Measurements from ENCODE around the gene GTF2H4. TPM values are rescaled to one million over a fixed set of nuclear protein-coding genes. Genes with fewer than 3 reads are reported as not detected.

The GTF2H4 gene
- total and polyA plus RNA-seq, 2 of the 8 experiments (the other 6 are each of a cell fraction or from before 2014, with no cell fraction given) = 42.3 to 53.4 TPM

GRCh38 chr6:30932665-30933365 lies 24.8 kb downstream of the GTF2H4 start (continued):
- TF ChIP-seq RFX5 (IDR thresholded peaks at IDR 0.05; ENCODE audit: borderline replicate concordance, low read depth, low read length) (no peak), HDAC2 (IDR thresholded peaks at IDR 0.05; ENCODE audit: borderline replicate concordance in 1 of 2, low read depth in 2 of 2, low read length in 2 of 2) (no peak), NRF1 (IDR thresholded peaks at IDR 0.05; ENCODE audit: low read depth, low read length) (no peak), CTCF (IDR thresholded peaks at IDR 0.05; ENCODE audit: control extremely low read depth in 1 of 3, insufficient read depth in 1 of 3, low read depth in 1 of 3, low read length in 3 of 3) (no peak), POLR2A (IDR thresholded peaks at IDR 0.05; ENCODE audit: control extremely low read depth in 1 of 2, low read depth in 2 of 2, low read length in 2 of 2) (no peak), RBBP5 (IDR thresholded peaks at IDR 0.05; ENCODE audit: borderline replicate concordance, low read depth, low read length) (no peak), SIRT6 (IDR thresholded peaks at IDR 0.05; ENCODE audit: low read length) (no peak)

Data from H1 (cell line).